NCI-H2227 (cell line): Measurements from ENCODE around the gene MX2.
"Not testable (repeated sequence)": the region's sequence is repeated elsewhere in the genome, so short reads cannot be mapped to it uniquely, and the experiment has no call there.

ENCODE experiments used
- DNase-seq: peaks from one replicate; lab custom pipeline; 2025; ENCODE audit not compliant: unreplicated experiment; lab: John Stamatoyannopoulos, UW

The MX2 gene

GRCh38 chr21:41333752-41334151 lies 28.1 kb upstream of the MX2 start:
- DNase-seq, result no peak

- no peak for DNase-seq
Measured at GRCh38 chr21:41337515-41337914, 24.3 kb upstream of the MX2 start.

- peak; percentile 3 for DNase-seq
Measured at GRCh38 chr21:41338455-41338854, 23.4 kb upstream of the MX2 start.

- no peak for DNase-seq
Measured at GRCh38 chr21:41342035-41342434, 19.8 kb upstream of the MX2 start.

GRCh38 chr21:41344146-41344545 lies 17.7 kb upstream of the MX2 start:
- DNase-seq, result no peak

- DNase-seq, result no peak
Measured at GRCh38 chr21:41345356-41345755, 16.5 kb upstream of the MX2 start.

GRCh38 chr21:41345934-41346685 lies 15.7 kb upstream of the MX2 start:
- no peak for DNase-seq

GRCh38 chr21:41346758-41347157 lies 15.1 kb upstream of the MX2 start:
- DNase-seq, result no peak

- no peak for DNase-seq
Measured at GRCh38 chr21:41348434-41348833, 13.4 kb upstream of the MX2 start.

- DNase-seq, result no peak
Measured at GRCh38 chr21:41349126-41349525, 12.7 kb upstream of the MX2 start.

- DNase-seq, result no peak
Measured at GRCh38 chr21:41349619-41350390, 12.0 kb upstream of the MX2 start.

GRCh38 chr21:41350436-41351155 lies 11.2 kb upstream of the MX2 start:
- no peak for DNase-seq

- DNase-seq, result no peak
Measured at GRCh38 chr21:41357546-41357945, 4.3 kb upstream of the MX2 start.

GRCh38 chr21:41358193-41359166 lies 3.3 kb upstream of the MX2 start:
- no peak for DNase-seq

GRCh38 chr21:41359286-41359685 lies 2.5 kb upstream of the MX2 start:
- no peak for DNase-seq

- not testable (repeated sequence) for DNase-seq
Measured at GRCh38 chr21:41359754-41360071, 2.1 kb upstream of the MX2 start.

GRCh38 chr21:41360072-41360821 lies 1.6 kb upstream of the MX2 start:
- no peak for DNase-seq

GRCh38 chr21:41361053-41361785 lies 608 bp upstream of the MX2 start:
- DNase-seq, result no peak

- no peak for DNase-seq
Measured at GRCh38 chr21:41362605-41363369, 960 bp downstream of the MX2 start.
